HG02938 (cell line): ENCODE results near the gene GSX2.
"Not testable (repeated sequence)": the region's sequence is repeated elsewhere in the genome, so short reads cannot be mapped to it uniquely, and the experiment has no call there.

ENCODE experiments used
- ATAC-seq: cut with Tn5 transposase; IDR thresholded peaks from one replicate; pipeline ENCODE4 v1.9.1; 2021; ENCODE audit warnings: mild to moderate bottlenecking, moderate library complexity; ENCODE audit not compliant: unreplicated experiment

GSX2 gene

DNA sequence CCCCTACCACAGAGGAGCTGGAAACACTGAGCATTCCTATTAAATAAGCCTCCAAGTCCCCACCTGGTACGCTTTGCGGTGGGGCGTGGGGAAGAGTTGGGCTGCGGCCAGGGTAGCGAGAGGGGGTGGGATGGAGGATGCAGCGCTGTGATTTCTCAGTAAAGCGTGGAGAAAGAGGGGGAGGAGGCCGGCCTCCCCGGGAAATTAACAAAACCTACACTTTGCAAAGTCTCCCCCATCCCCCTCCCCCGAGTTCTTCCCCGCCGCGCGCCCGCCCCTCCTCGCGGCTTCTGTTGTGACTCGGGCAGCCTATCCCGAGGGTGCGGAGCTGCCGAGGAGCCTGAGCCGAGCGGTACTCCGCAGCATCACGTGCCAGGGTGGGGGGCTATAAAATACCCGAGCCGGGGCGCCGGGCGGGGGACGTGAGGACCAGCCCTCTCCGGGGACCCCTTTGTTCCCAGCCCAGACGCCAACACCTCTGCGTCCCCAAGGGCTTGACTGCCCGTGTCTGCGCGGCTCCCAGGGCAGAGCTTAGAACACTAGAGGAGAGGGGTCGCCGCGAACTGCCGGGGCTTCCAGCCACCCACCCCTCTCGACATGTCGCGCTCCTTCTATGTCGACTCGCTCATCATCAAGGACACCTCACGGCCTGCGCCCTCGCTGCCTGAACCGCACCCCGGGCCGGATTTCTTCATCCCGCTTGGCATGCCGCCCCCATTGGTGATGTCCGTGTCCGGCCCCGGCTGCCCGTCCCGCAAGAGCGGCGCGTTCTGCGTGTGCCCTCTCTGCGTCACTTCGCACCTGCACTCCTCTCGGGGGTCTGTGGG, at the start of gene GSX2:
TSS of gene GSX2 (plus strand) at position 416 of the 827 bp plus-strand sequence. CDS start at position 598, 182 bp downstream.
- no peak for ATAC-seq

DNA sequence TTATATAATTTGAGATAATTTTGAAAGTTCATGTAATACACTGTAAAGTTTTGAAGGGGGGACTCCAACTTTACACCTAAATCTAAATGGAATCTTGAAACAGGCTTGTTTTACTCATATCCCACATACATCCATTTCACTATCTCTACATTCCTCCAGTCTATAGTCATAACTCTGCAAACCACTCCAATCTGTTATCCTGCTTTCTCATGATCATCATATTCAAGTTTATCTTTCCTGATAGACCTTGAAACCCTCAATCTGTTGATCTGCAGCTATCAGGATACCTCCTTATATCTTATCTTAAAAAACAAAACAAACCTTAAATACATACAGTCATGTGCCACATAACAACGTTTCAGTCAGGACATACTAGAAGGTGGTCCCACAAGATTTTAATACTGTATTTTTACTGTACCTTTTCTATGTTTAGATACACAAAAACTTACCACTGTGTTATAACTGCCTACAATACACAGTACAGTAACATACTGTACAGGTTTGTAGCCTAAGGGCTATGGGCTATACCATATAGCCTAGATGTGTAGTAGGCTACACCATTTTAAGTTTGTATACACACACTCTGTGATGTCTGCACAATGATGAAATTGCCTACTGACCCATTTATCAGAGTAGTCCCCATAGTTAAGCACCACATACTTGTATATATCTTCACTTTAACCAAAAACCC, 49.6 kb upstream of the GSX2 start:
- no peak for ATAC-seq

DNA sequence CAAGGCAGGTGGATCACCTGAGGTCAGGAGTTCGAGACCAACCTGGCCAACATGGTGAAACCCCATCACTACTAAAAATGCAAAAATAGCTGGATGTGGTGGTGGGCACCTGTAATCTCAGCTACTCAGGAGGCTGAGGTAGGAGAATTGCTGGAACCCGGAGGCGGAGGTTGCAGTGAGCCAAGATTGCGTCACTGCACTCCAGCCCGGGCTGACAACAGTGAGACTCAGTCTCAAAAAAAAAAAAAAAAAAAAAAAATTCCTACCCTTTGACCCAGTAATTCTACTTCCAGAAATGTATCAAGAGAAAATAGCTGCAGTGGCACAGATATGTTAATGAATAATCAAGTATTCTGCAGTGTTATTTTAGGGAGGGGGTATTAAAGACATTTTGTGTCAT, 46.6 kb upstream of the GSX2 start:
- ATAC-seq, result not testable (repeated sequence)

DNA sequence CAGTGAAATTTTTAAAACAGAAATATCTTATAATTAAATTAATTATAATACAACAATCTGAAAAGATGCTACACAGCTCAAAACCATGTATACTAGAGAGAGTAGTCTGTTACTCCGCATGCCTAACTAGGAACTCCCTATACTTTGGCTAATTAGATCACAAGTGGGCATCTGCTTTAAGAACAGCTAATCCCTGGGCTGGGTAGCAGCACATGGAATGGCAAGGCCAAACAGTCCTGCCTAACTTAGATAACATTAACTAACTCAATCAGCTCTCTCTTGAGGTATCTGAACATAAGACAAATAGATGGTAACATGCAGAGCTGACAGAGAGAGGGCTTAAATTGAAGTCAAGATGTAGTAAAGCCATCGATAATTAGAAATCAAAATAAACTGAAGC, 45.5 kb upstream of the GSX2 start:
- no peak for ATAC-seq

GRCh38 chr4:54055494-54055893, 44.5 kb upstream of the GSX2 start:
- ATAC-seq, result no peak

GRCh38 chr4:54056360-54056759, 43.6 kb upstream of the GSX2 start:
- ATAC-seq, result no peak

GRCh38 chr4:54058171-54058570, 41.8 kb upstream of the GSX2 start:
- no peak for ATAC-seq

- no peak for ATAC-seq
Observed at GRCh38 chr4:54060116-54060515, 39.8 kb upstream of the GSX2 start.

- no peak for ATAC-seq
Observed at GRCh38 chr4:54061067-54061466, 38.9 kb upstream of the GSX2 start.

DNA sequence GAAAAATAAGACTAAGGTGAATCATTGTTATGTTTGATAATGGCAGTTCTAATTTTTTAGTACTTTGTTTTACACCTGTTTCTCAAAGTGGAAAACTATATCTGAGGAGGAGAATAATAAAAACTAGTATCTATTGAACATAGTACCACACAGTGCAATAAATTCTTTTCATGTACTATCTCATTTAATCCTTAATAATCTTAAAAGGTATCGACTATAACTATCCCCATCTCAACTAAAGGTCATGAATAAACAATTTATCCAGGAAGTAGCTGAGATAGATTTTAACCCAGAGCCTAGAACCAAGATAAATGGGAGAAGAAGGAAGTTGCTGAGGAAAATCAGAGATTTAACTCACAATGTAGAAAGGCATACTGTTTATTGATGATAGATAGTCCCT, 38.1 kb upstream of the GSX2 start:
- ATAC-seq, result no peak

GRCh38 chr4:54062392-54062791, 37.6 kb upstream of the GSX2 start:
- ATAC-seq, result no peak

DNA sequence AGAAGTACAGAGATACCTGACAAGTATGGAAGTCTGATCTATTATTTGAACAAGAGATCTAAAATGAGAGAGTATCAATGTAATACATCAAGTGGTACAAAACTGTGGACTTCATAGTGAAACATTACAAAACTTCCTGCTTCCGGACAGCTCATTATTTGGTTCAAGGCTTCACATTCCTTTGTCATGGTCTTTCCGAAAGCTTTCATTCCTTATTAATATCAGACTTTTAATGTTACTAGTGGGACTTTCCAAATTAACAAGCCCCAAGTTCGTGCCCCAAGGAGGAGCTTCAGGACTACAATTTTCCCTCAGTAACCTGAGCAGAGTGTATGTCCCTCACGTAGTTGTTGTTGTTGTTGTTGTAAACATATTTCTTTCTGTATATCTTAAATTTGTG, 36.7 kb upstream of the GSX2 start:
- ATAC-seq, result no peak

GRCh38 chr4:54063737-54064316, 36.1 kb upstream of the GSX2 start:
- peak; percentile 31 for ATAC-seq

- peak; percentile 92 for ATAC-seq
Observed at GRCh38 chr4:54064317-54065111, 35.4 kb upstream of the GSX2 start, which contains the start of gene CHIC2. Gene CHIC2 (minus strand): TSS chr4:54064605. CDS start chr4:54064300, 305 bp downstream.

DNA sequence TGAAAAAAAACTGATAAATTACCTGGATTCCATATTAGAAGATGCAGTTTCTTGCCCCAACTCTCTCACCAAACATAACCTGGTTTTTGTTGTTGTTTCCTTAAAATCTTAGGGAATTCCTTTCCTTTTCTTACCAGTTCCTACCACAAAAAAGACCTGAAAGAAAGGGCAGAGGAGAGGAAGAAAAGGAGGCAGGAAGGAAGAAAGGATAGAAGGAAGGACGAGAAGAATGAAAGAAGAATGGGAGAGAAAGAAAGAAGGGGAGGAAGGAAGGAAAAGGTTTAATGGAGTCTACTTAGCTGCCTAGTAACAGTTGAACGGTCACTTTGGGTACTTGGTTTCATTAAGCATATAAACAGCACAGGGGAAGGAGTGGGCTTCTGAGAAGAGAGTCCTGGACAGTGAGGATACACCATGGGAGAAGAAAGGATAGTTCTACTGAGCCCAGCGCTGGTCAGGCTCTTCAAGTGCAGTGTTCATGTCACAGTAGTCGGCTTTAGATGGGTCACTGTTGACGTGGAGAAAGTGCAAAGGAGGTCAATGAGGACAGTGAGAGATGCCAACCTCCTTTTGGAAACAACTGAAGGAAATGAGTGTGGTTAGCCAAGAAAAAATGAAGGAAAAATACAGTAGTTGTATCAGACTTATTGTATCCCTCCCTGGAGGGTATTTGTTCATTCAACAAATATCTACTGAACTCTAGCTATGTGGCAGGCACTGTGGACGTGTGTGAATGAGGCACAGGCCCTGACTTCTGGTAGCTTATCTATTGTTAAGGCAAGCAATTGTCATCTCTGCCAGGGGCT, 34.5 kb upstream of the GSX2 start:
- ATAC-seq, result no peak

DNA sequence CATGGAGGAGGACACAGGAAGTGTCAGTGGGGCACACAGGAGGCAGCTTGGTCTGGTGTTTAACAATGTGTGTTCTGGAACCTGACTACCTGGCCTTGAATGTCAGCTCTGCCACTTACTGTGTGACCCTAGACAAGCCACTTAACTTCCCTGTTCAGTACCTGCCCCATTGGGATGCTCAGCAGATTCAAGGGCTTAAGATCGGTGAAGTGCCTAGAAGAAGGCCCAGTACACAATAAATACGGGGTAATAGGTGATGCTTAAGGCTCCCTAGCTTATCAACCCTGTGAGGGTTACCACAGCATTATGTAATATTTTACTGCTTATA, 33.9 kb upstream of the GSX2 start:
- no peak for ATAC-seq

DNA sequence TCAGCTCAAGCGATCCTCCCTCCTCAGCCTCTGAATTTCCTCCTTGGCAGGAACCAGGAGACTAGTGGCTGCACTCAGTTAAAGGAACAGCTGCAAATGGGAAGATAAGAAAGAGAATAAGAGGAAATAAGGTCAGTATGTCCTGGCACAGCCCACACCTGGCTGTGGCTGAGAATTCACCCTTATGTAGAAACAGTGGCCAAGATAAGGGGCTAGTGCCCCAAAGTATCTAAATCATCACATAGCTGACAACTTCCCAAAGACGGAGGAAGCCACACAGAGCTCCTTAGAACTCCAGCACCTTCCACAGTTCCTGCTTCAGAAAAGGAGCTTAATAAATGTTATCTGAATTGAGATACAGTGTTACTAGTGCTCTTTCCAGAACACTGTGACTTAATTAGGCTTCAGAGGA, 33.2 kb upstream of the GSX2 start:
- ATAC-seq, result no peak

- no peak for ATAC-seq
Observed at GRCh38 chr4:54067166-54067565, 32.8 kb upstream of the GSX2 start.

GRCh38 chr4:54073271-54073880, 26.6 kb upstream of the GSX2 start:
- ATAC-seq, result no peak

DNA sequence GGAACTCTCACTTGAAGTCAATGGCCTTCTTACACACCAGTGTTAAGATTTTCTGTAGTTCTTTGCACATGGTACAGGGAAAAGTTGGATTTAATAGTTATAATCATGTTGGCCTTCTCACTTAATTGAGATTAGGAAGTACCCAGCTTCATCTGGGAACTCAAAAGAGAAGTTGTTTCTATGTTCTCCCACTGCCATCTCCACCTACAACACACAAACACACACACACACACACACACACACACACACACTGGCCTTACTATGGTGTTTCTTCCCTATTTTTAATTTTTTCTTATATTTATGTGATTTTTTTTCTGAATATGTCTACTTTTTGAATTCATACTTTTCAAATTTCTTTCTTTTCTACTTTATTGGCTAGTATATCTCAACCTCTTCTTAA, 25.6 kb upstream of the GSX2 start:
- ATAC-seq, result no peak
